HCT116 (cell line): ENCODE measurements around the gene FAM234B. TPM values are rescaled to one million over a fixed set of nuclear protein-coding genes. Genes with fewer than 3 reads are reported as not detected.

Experiments used
- ATAC-seq: fragments of 200-7000 bp; cut with Tn5 transposase; 2 replicates; pipeline ENCODE4 v1.9.1; 2020; ENCODE audit warnings: mild to moderate bottlenecking, moderate library complexity
- BruUV-seq: library from RNA; stranded (reverse); fragments of 400-500 nt; replicated peaks from 2 replicates; lab custom pipeline; 2021; lab: Mats Ljungman, UMichigan
- CTCF ChIA-PET: fragments of 300-600 bp; sonication (Branson Sonifier 250); formaldehyde crosslinking; loops from one replicate; lab custom pipeline; 2021; ENCODE audit warnings: antibody characterized with exemption; lab: Charles Lee
- POLR2A ChIA-PET: fragments of 300-600, 350-600 bp; sonication (Branson Sonifier 250); formaldehyde crosslinking; loops from one replicate; lab custom pipeline; 2021; ENCODE audit warnings: antibody characterized with exemption; lab: Charles Lee
- RAD21 ChIA-PET, 2 experiments: fragments of 300-600 bp; sonication (Branson Sonifier 250); formaldehyde crosslinking; loops; one replicate each; lab custom pipeline; 2023; ENCODE audit warnings: low total read pairs in 2 of 2; ENCODE audit not compliant: uncharacterized antibody in 2 of 2, unreplicated experiment in 2 of 2, low non-redundant PET in 1 of 2; lab: Charles Lee
- DNase-seq: peaks from one replicate; pipeline ENCODE4 v3.0.0-alpha.2; 2010; ENCODE audit warnings: low read depth, low spot score
- H2AFZ ChIP-seq: fragments of 200-600 bp; shearing (Covaris generic), sonication (generic); 2 replicates; pipeline ENCODE4 v1.6.1; 2017; ENCODE audit warnings: low read depth, mixed run types, mixed read lengths, antibody characterized with exemption, low read length; ENCODE audit not compliant: poor library complexity, severe bottlenecking
- H3K27ac ChIP-seq: 2 replicates; pipeline ENCODE4 v1.5.1; 2012; ENCODE audit warnings: low read depth, low read length
- H3K27me3 ChIP-seq: fragments of 200-600 bp; sonication (generic); 2 replicates; pipeline ENCODE4 v1.6.1; 2016; ENCODE audit warnings: mixed run types, low read length, mixed read lengths; ENCODE audit not compliant: insufficient read depth
- H3K36me3 ChIP-seq, 2 experiments: fragments of 200-500 bp in 1 of 2; fragments of 200-600 bp in 1 of 2; sonication (Bioruptor generic) in 1 of 2; sonication (generic) in 1 of 2; 2 replicates each; pipeline versions ENCODE4 v1.5.1 to v1.6.1; 2014 to 2016; ENCODE audit warnings: low read length in 2 of 2, inconsistent platforms in 1 of 2, mixed read lengths in 1 of 2, mixed run types in 1 of 2; ENCODE audit not compliant: insufficient read depth in 2 of 2, control insufficient read depth in 1 of 2
- H3K4me1 ChIP-seq, 2 experiments: fragments of 200-600 bp in 1 of 2; sonication (generic) in 1 of 2; 2 replicates each; pipeline versions ENCODE4 v1.5.1 to v1.6.1; 2012 to 2017; ENCODE audit warnings: low read length in 2 of 2, inconsistent platforms in 1 of 2, mild to moderate bottlenecking in 1 of 2, mixed read lengths in 1 of 2, mixed run types in 1 of 2, moderate library complexity in 1 of 2; ENCODE audit not compliant: insufficient read depth in 2 of 2, control insufficient read depth in 1 of 2
- H3K4me2 ChIP-seq: fragments of 200-600 bp; sonication (generic); 2 replicates; pipeline ENCODE4 v1.6.1; 2017; ENCODE audit warnings: mixed run types, low read length, mixed read lengths
- H3K4me3 ChIP-seq, 2 experiments: fragments of 200-600 bp in 1 of 2; sonication (generic) in 1 of 2; replicated peaks in 1 of 2; 2 replicates each; pipeline ENCODE4 v1.5.1; 2011 to 2016; ENCODE audit warnings: low read length in 2 of 2, control low read depth in 1 of 2, low read depth in 1 of 2, mild to moderate bottlenecking in 1 of 2, mixed read lengths in 1 of 2, mixed run types in 1 of 2
- H3K79me2 ChIP-seq: fragments of 200-600 bp; sonication (generic); 2 replicates; pipeline ENCODE4 v1.6.1; 2017; ENCODE audit warnings: mild to moderate bottlenecking, mixed run types, low read length, moderate library complexity, mixed read lengths; ENCODE audit not compliant: insufficient read depth
- H3K9ac ChIP-seq: fragments of 200-600 bp; sonication (generic); 2 replicates; pipeline ENCODE4 v1.6.1; 2016; ENCODE audit warnings: low read length, mixed read lengths
- H3K9me2 ChIP-seq: fragments of 200-600 bp; sonication (generic), shearing (Covaris generic); 2 replicates; pipeline ENCODE4 v1.6.1; 2017; ENCODE audit warnings: mixed run types, mild to moderate bottlenecking, moderate library complexity; ENCODE audit not compliant: insufficient read depth
- H3K9me3 ChIP-seq, 2 experiments: fragments of 200-500 bp in 1 of 2; fragments of 200-600 bp in 1 of 2; sonication (Bioruptor generic) in 1 of 2; sonication (generic) in 1 of 2; 2 replicates each; pipeline ENCODE4 v1.6.1; 2014 to 2017; ENCODE audit warnings: low read length in 2 of 2, mixed read lengths in 2 of 2, inconsistent platforms in 1 of 2, low read depth in 1 of 2, mild to moderate bottlenecking in 1 of 2, mixed run types in 1 of 2, moderate library complexity in 1 of 2; ENCODE audit not compliant: control insufficient read depth in 1 of 2, insufficient read depth in 1 of 2
- H4K20me1 ChIP-seq: fragments of 200-600 bp; sonication (generic), shearing (Covaris generic); 2 replicates; pipeline ENCODE4 v1.6.1; 2017; ENCODE audit warnings: mixed run types, mild to moderate bottlenecking, moderate library complexity; ENCODE audit not compliant: insufficient read depth
- CEBPB ChIP-seq: IDR thresholded peaks from 2 replicates; pipeline ENCODE4 v1.6.1; 2012; ENCODE audit warnings: low read depth
- CTCF ChIP-seq, 3 experiments: fragments of 200-600 bp in 1 of 3; sonication (generic) in 1 of 3; IDR thresholded peaks in 2 of 3; conservative IDR thresholded peaks in 1 of 3; 2 replicates each; pipeline ENCODE4 v1.5.1; 2012 to 2017; ENCODE audit warnings: low read depth in 2 of 3, low read length in 2 of 3, antibody characterized with exemption in 1 of 3, borderline replicate concordance in 1 of 3, control low read depth in 1 of 3, mild to moderate bottlenecking in 1 of 3, mixed read lengths in 1 of 3, mixed run types in 1 of 3, moderate library complexity in 1 of 3; ENCODE audit not compliant: insufficient read depth in 1 of 3
- EGR1 ChIP-seq: IDR thresholded peaks from 2 replicates; pipeline ENCODE4 v1.6.1; 2012; ENCODE audit warnings: low read depth
- EZH2phosphoT487 ChIP-seq: fragments of 200-600 bp; IDR thresholded peaks from 2 replicates; pipeline ENCODE4 v1.6.1; 2018; ENCODE audit warnings: antibody characterized with exemption, borderline replicate concordance
- FOSL1 ChIP-seq: IDR thresholded peaks from 2 replicates; pipeline ENCODE4 v1.6.1; 2012; ENCODE audit warnings: low read depth
- JUND ChIP-seq: IDR thresholded peaks from 2 replicates; pipeline ENCODE4 v1.6.1; 2012
- MAX ChIP-seq: IDR thresholded peaks from 2 replicates; pipeline ENCODE4 v1.6.1; 2012
- RAD21 ChIP-seq: IDR thresholded peaks from 2 replicates; pipeline ENCODE4 v1.6.1; 2012; ENCODE audit warnings: low read depth, mild to moderate bottlenecking
- SIN3A ChIP-seq: IDR thresholded peaks from 2 replicates; pipeline ENCODE4 v1.6.1; 2012; ENCODE audit warnings: low read depth
- TCF7L2 ChIP-seq: IDR thresholded peaks from 2 replicates; pipeline ENCODE4 v1.7.0; 2011; ENCODE audit warnings: borderline replicate concordance, inconsistent platforms; ENCODE audit not compliant: insufficient read depth, insufficient read length; ENCODE audit errors: extremely low read depth
- ZBTB33 ChIP-seq: IDR thresholded peaks from 2 replicates; pipeline ENCODE4 v1.6.1; 2011; ENCODE audit warnings: mild to moderate bottlenecking, low read length, moderate library complexity; ENCODE audit not compliant: insufficient replicate concordance; ENCODE audit errors: extremely low read depth
- ZFX ChIP-seq: fragments of 450-650 bp; IDR thresholded peaks from 2 replicates; pipeline ENCODE4 v1.6.1; 2017
- ZNF274 ChIP-seq: fragments of 200-500 bp; sonication (Bioruptor generic); IDR thresholded peaks from 2 replicates; pipeline ENCODE4 v1.6.1; 2014; ENCODE audit warnings: mild to moderate bottlenecking, low read depth, low read length, inconsistent platforms
- intact Hi-C: fragments of 100-400 bp; cut with micrococcal nuclease; formaldehyde crosslinking; loops from 2 replicates; pipeline ENCODE4 v1.10.0; 2022
- total RNA-seq: library from RNA; stranded (reverse); gene quantifications from one replicate; pipeline ENCODE4 v1.2.1, GENCODE V29; 2021; ENCODE audit not compliant: unreplicated experiment

Gene FAM234B
- total RNA-seq, 1 experiment from 2014 or later = 15.9 TPM

- no peak for DNase-seq
- intact Hi-C loops = no loop called here
- no peak overlapping the region for H3K4me3 ChIP-seq
- no peak overlapping the region for H3K4me2 ChIP-seq
- no peak for TF ChIP-seq ZFX
- no peak for TF ChIP-seq CTCF (IDR thresholded peaks at IDR 0.05 in 2 of 3, conservative IDR thresholded peaks at IDR 0.05 in 1 of 3; ENCODE audit: borderline replicate concordance in 1 of 3, insufficient read depth in 1 of 3, low read depth in 2 of 3, low read length in 2 of 3)
- TF ChIP-seq EZH2phosphoT487 = no peak
- no peak for TF ChIP-seq SIN3A
- TF ChIP-seq FOSL1 = no peak
- no peaks in the 10 kb centered on the region for H3K9me2 ChIP-seq
- ChIA-PET CTCF (no interaction called here), RAD21 (no interaction called here), POLR2A (no interaction called here)
- H3K9me3 ChIP-seq = 0 out of 4 replicates have a peak, but pooled peaks cover 0 to 11% of the 10 kb centered on the region in 2 experiments
- peaks cover 9 to 22% of the 10 kb centered on the region in 2 experiments for H3K4me1 ChIP-seq
- BruUV-seq = no TSS peak
- no peaks in the 10 kb centered on the region for H3K79me2 ChIP-seq
- ATAC-seq = no peak
- no peak overlapping the region for H2AFZ ChIP-seq
- H3K27ac ChIP-seq = no peak overlapping the region
- no peaks in the 10 kb centered on the region for H3K27me3 ChIP-seq
- H3K9ac ChIP-seq = no peak overlapping the region
- H3K36me3 ChIP-seq = no peaks in the 10 kb centered on the region
- no peaks in the 10 kb centered on the region for H4K20me1 ChIP-seq
Measured at GRCh38 chr12:13106666-13107065, 62.5 kb downstream of the FAM234B start.

GRCh38 chr12:13112968-13113367, 68.8 kb downstream of the FAM234B start:
- ChIA-PET POLR2A (no interaction called here), CTCF (no interaction called here)
- TF ChIP-seq CEBPB = no peak
- no peak for TF ChIP-seq JUND
- TF ChIP-seq EZH2phosphoT487 = no peak
- TF ChIP-seq ZNF274 = no peak
- no peak for TF ChIP-seq FOSL1
- TF ChIP-seq TCF7L2 = no peak
- no peak for TF ChIP-seq ZFX
- TF ChIP-seq EGR1 = no peak
- TF ChIP-seq MAX = no peak
- no peak for TF ChIP-seq RAD21
- no peak for TF ChIP-seq ZBTB33

More at GRCh38 chr12:13112968-13113367, 68.8 kb downstream of the FAM234B start:
- intact Hi-C loops = no loop called here
- Histone ChIP-seq H3K27me3 (no peaks in the 10 kb centered on the region), H3K79me2 (no peaks in the 10 kb centered on the region), H3K9ac (no peak overlapping the region), H3K4me1 (peaks cover 0 to 8% of the 10 kb centered on the region in 2 experiments; a peak in 2 of 4 replicates), H4K20me1 (no peaks in the 10 kb centered on the region), H3K9me3 (0 out of 4 replicates have a peak, but pooled peaks cover 0 to 8% of the 10 kb centered on the region in 2 experiments), H3K4me2 (no peak overlapping the region), H3K36me3 (no peaks in the 10 kb centered on the region), H2AFZ (no peak overlapping the region), H3K27ac (no peak overlapping the region), H3K9me2 (no peaks in the 10 kb centered on the region), H3K4me3 (no peak overlapping the region)
- no peak for DNase-seq
- BruUV-seq = no TSS peak
- ATAC-seq = no peak
- RAD21 ChIA-PET = no interaction called here
